22Rv1 (cell line): ENCODE data around the gene OOSP2.
"Not testable (repeated sequence)": the region's sequence is repeated elsewhere in the genome, so short reads cannot be mapped to it uniquely, and the experiment has no call there.

Experiments
- H3K27ac ChIP-seq: fragments of 450-650 bp; 2 replicates; pipeline ENCODE4 v1.5.1; 2017
- CTCF ChIP-seq: fragments of 450-650 bp; IDR thresholded peaks from 2 replicates; pipeline ENCODE4 v1.5.1; 2017; ENCODE audit warnings: mild to moderate bottlenecking
- ZFX ChIP-seq: fragments of 450-650 bp; IDR thresholded peaks from 2 replicates; pipeline ENCODE4 v1.6.1; 2017; ENCODE audit warnings: antibody characterized with exemption, borderline replicate concordance

OOSP2 gene

GRCh38 chr11:60065801-60066200, 25.6 kb downstream of the OOSP2 start:
- TF ChIP-seq ZFX (no peak), CTCF (no peak)
- H3K27ac ChIP-seq = no peak overlapping the region

GRCh38 chr11:60069450-60069849, 29.2 kb downstream of the OOSP2 start:
- H3K27ac ChIP-seq = no peak overlapping the region
- no peak for TF ChIP-seq CTCF
- no peak for TF ChIP-seq ZFX

DNA sequence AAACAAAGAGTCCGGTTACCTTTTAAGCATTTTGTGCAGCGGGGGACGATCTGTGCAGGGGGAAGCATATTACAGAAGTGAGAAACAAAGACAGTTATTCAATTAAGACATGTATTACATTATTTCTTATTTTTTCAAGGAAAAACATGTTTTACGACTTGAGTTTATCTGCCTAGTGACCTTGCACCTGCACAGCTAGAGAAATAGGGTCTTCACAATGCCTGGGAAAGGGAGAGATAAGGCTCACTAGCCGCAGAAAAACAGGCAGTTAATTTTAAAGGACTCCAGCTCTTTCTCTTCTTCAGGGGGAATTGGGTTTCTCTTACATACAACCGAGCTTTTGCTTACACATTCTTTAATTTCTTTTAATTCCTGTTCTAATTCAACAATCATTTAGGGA, 31.4 kb downstream of the OOSP2 start:
- H3K27ac ChIP-seq = not testable (repeated sequence)

DNA sequence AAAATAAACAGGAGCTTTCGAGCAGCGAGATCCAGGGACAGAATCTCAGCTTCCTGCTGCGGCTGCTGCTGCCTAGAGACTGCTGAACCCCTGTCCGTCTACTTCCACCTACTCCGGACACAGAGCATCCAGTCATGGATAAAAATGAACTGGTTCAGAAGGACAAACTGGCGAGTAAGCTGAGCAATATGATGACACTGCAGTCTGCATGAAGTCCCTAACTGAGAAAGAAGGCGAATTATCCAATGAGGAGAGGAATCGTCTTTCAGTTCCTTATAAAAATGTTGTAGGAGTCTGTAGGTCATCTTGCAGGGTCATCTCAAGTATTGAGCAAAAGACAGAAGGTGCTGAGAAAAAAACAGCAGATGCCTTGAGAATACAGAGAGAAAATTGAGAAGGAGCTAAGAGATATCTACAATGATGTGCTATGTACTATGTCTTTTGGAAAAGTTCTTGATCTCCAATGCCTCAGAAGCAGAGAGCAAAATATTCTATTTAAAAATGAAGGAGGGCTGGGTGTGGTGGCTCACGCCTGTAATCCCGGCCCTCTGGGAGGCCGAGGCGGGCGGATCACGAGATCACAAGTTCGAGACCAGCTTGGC, 37.1 kb downstream of the OOSP2 start:
- no peak overlapping the region for H3K27ac ChIP-seq
- no peak for TF ChIP-seq ZFX
- TF ChIP-seq CTCF = no peak

DNA sequence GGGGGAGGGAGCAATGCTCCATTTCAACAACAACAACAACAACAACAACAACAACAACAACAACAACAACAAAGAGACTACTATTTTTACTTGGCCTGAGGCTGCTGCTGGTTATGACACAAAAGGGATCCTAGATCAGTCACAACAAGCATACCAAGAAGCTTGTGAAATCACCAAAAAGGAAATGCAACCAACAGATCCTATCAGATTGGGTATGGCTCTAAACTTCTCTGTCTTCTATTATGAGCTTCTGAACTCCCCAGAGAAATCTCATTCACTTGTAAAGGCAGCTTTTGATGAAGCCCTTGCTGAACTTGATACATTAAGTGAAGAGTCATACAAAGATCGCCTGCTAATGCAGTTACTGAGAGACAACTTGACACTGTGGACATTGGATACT, 37.8 kb downstream of the OOSP2 start:
- no peak for TF ChIP-seq CTCF
- TF ChIP-seq ZFX = no peak
- no peak overlapping the region for H3K27ac ChIP-seq

DNA sequence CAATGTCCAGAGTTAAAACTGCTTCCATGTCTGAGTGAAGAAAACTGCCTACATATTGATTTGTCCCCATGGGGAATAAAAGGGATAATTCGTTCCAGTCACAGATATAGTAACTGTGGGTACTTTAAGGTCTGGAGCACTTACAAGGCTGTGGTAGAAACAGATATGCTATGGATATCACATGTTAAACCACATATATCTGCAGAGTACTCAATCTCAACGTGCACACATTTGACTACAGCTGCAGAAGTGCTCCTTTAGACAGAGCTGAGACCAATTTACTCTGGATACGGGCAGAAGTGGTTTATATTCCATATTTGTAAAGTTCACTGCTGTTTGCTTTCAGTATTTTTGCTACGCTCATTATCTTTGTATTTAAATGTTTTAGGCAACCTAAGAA, 38.5 kb downstream of the OOSP2 start:
- TF ChIP-seq ZFX (no peak), CTCF (no peak)
- no peak overlapping the region for H3K27ac ChIP-seq

DNA sequence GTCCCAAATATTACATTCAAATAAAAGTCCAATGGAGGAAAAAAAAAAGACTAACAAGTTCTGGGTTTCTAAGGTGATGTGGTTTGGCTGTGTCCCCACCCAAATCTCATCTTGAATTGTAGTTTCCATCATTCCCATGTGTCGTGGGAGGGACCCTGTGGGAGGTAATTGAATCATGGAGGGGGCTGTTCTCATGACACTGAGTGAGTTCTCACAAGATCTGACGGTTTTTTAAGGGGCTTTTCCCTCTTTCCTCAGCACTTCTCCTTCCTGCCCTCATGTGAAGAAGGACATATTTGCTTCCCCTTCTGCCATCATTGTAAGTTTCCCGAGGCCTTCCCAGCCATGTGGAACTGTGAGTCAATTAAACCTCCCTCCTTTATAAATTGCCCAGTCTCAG, 40.3 kb downstream of the OOSP2 start:
- TF ChIP-seq CTCF = no peak
- no peak for TF ChIP-seq ZFX
- no peak overlapping the region for H3K27ac ChIP-seq

DNA sequence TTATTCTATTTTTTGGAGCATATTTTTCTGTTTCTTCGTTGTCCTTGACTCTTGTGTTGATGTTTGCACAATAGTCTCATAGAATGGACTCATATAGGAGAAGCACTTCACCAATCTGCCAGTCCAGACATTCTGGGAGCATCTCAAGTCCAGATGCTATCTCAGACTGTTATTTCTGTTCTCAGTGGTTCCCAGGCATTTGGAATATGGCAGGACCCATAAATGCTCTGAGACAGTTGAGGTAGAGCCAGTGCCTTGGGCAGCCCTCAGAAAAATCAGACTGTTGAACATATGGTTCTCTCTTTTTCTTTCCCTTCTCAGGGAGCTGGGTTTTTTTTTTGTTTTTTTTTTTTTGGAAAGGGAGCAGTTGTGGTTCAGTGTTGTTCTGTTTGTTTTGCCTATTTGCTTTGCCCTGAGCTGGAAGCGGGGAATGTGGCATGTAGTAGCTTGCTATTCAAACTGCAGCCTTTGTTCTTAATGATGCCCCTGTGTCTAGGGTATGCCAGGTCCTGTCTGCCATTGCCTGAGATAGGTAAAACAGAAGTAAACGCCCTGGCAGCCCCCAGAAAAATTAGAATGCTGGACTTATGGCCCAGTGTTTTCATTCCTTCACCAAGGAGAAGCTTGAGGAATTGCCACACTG, 44.5 kb downstream of the OOSP2 start:
- no peak for TF ChIP-seq ZFX
- TF ChIP-seq CTCF = no peak
- no peak overlapping the region for H3K27ac ChIP-seq
